B cell (primary cell): ENCODE results near the gene CAMTA1. TPM values are rescaled to one million over a fixed set of nuclear protein-coding genes. Genes with fewer than 3 reads are reported as not detected.

Source experiments
- ATAC-seq: fragments of 200-7000 bp; cut with Tn5 transposase; one replicate; pipeline ENCODE4 v1.10.0; 2021; ENCODE audit warnings: low read depth, mild to moderate bottlenecking, moderate number of reproducible peaks, moderate library complexity
- CTCF ChIA-PET: fragments of 350-600 bp; sonication (Branson Sonifier 250); formaldehyde crosslinking; loops from one replicate; lab custom pipeline; 2021; ENCODE audit warnings: antibody characterized with exemption, inconsistent platforms; lab: Charles Lee
- POLR2A ChIA-PET: fragments of 350-600 bp; sonication (Branson Sonifier 250); formaldehyde crosslinking; loops from one replicate; lab custom pipeline; 2021; ENCODE audit warnings: antibody characterized with exemption; lab: Charles Lee
- DNase-seq: peaks from one replicate; pipeline ENCODE4 v3.0.0; 2013
- H2AFZ ChIP-seq: 2 replicates; pipeline ENCODE4 v1.6.1; 2012; ENCODE audit warnings: mild to moderate bottlenecking, low read depth, low read length; ENCODE audit not compliant: insufficient read depth, poor library complexity, severe bottlenecking
- H3K27ac ChIP-seq, 2 donors: 1 replicate in 1 of 2; 2 replicates in 1 of 2; pipeline ENCODE4 v1.5.1; 2012 to 2013; ENCODE audit warnings: low read length in 2 of 2, mild to moderate bottlenecking in 2 of 2, moderate library complexity in 1 of 2
- H3K27me3 ChIP-seq, 4 experiments: fragments of 200-600 bp in 1 of 4; sonication (generic) in 1 of 4; replicated peaks in 1 of 4; 1 replicate in 2 of 4; 2 replicates in 2 of 4; pipeline versions ENCODE4 v1.6.1 to v1.7.0; 2013 to 2016; ENCODE audit warnings: low read length in 3 of 4, mild to moderate bottlenecking in 2 of 4, mixed read lengths in 1 of 4, moderate library complexity in 1 of 4; ENCODE audit not compliant: insufficient read depth in 4 of 4, control insufficient read depth in 3 of 4; ENCODE audit errors: control extremely low read depth in 1 of 4
- H3K36me3 ChIP-seq, 2 experiments: replicated peaks in 1 of 2; 1 replicate in 1 of 2; 2 replicates in 1 of 2; pipeline versions ENCODE4 v1.6.1 to v1.7.1; 2013; ENCODE audit warnings: low read length in 1 of 2; ENCODE audit not compliant: insufficient read depth in 2 of 2, control insufficient read depth in 1 of 2; ENCODE audit errors: control extremely low read depth in 1 of 2, extremely low read depth in 1 of 2
- H3K4me1 ChIP-seq, 2 donors: fragments of 200-600 bp in 1 of 2; sonication (generic) in 1 of 2; 1 replicate in 1 of 2; 2 replicates in 1 of 2; pipeline versions ENCODE4 v1.5.1 to v1.6.1; 2013 to 2017; ENCODE audit warnings: low read length in 2 of 2; ENCODE audit not compliant: control insufficient read depth in 2 of 2, insufficient read depth in 2 of 2
- H3K4me2 ChIP-seq: replicated peaks from 2 replicates; pipeline ENCODE3; 2012; ENCODE audit warnings: mild to moderate bottlenecking, low read depth, low read length; ENCODE audit not compliant: poor library complexity, severe bottlenecking
- H3K4me3 ChIP-seq, 5 experiments: fragments of 200-600 bp in 1 of 5; sonication (generic) in 1 of 5; 1 replicate in 3 of 5; 2 replicates in 2 of 5; pipeline versions ENCODE4 v1.5.1 to v1.7.0; 2011 to 2016; ENCODE audit warnings: low read length in 4 of 5, mild to moderate bottlenecking in 4 of 5, low read depth in 2 of 5, control low read depth in 1 of 5, moderate library complexity in 1 of 5; ENCODE audit not compliant: insufficient read depth in 1 of 5; ENCODE audit errors: control extremely low read depth in 1 of 5, extremely low read depth in 1 of 5
- H3K79me2 ChIP-seq: fragments of 200-600 bp; sonication (generic); one replicate; pipeline ENCODE4 v1.6.0; 2016; ENCODE audit warnings: low read length; ENCODE audit not compliant: control insufficient read depth, insufficient read depth
- H3K9ac ChIP-seq: fragments of 200-600 bp; sonication (generic); 2 replicates; pipeline ENCODE4 v1.6.1; 2017; ENCODE audit warnings: mild to moderate bottlenecking, low read length, moderate library complexity
- H3K9me3 ChIP-seq, 3 donors: one replicate each; pipeline versions ENCODE4 v1.6.1 to v1.7.1; 2013; ENCODE audit warnings: low read length in 2 of 3; ENCODE audit not compliant: control insufficient read depth in 2 of 3, insufficient read depth in 1 of 3; ENCODE audit errors: control extremely low read depth in 1 of 3
- H4K20me1 ChIP-seq: 2 replicates; pipeline ENCODE4 v1.6.0; 2012; ENCODE audit warnings: mild to moderate bottlenecking, low read length; ENCODE audit not compliant: insufficient read depth, control insufficient read depth, poor library complexity, severe bottlenecking
- H3K27ac Mint-ChIP-seq: one replicate; pipeline ENCODE4 v1.8.0; 2021; ENCODE audit warnings: mixed read lengths
- H3K27me3 Mint-ChIP-seq: one replicate; pipeline ENCODE4 v1.8.0; 2021; ENCODE audit warnings: mixed read lengths
- H3K4me1 Mint-ChIP-seq: one replicate; pipeline ENCODE4 v1.8.0; 2021; ENCODE audit warnings: mixed read lengths
- H3K4me3 Mint-ChIP-seq: one replicate; pipeline ENCODE4 v1.8.0; 2021; ENCODE audit warnings: mixed read lengths
- H3K9me3 Mint-ChIP-seq: one replicate; pipeline ENCODE4 v1.8.0; 2022; ENCODE audit warnings: mixed read lengths; ENCODE audit not compliant: insufficient read depth
- CTCF ChIP-seq: fragments of 200-600 bp; IDR thresholded peaks from one replicate; pipeline ENCODE4 v1.8.0; 2022; ENCODE audit warnings: antibody characterized with exemption, mild to moderate bottlenecking
- EZH2 ChIP-seq: IDR thresholded peaks from 2 replicates; pipeline ENCODE4 v1.6.1; 2012; ENCODE audit warnings: borderline replicate concordance, low read depth, mild to moderate bottlenecking, moderate library complexity, low read length; ENCODE audit not compliant: insufficient read depth, poor library complexity, severe bottlenecking
- WGBS: methylation state at CpG from one replicate; pipeline ENCODE4 v1.1.5; 2013; ENCODE audit warnings: missing lambda C conversion rate; ENCODE audit not compliant: insufficient coverage; 5-methylcytosine and 5-hydroxymethylcytosine counted together
- intact Hi-C: fragments of 100-400 bp; cut with micrococcal nuclease; formaldehyde crosslinking; loops from one replicate; pipeline ENCODE4 v1.10.0; 2022
- polyA plus RNA-seq: library from polyadenylated mRNA; depleted of rRNA; stranded (reverse); fragments of >200 nt; gene quantifications from 2 replicates; pipeline ENCODE4 v1.2.3, GENCODE V29; 2012
- total RNA-seq, 2 donors: library from RNA; stranded (reverse); fragments of 120-200 nt in 1 of 2; gene quantifications; 1 replicate in 1 of 2; 2 replicates in 1 of 2; pipeline versions ENCODE4 v1.2.3 to v1.2.4, GENCODE V29; 2013 to 2022

Gene CAMTA1
- total and polyA plus RNA-seq, 2 donors (not counting 1 experiment from before 2014, with no cell fraction given), result 42.2 to 45.7 TPM

- H3K27me3 Mint-ChIP-seq, result no peaks in the 10 kb centered on the region
- H3K4me3 Mint-ChIP-seq, result no peak overlapping the region
- Histone ChIP-seq H3K9ac (no peak overlapping the region), H3K27me3 (no peaks in the 10 kb centered on the region), H3K9me3 (no peaks in the 10 kb centered on the region), H3K4me1 (peaks cover 12 to 21% of the 10 kb centered on the region in 2 donors), H3K79me2 (peaks cover 97% of the 10 kb centered on the region), H2AFZ (no peak overlapping the region), H3K36me3 (peaks cover 2% of the 10 kb centered on the region in 2 experiments), H3K27ac (no peak overlapping the region), H4K20me1 (peaks cover 79% of the 10 kb centered on the region), H3K4me3 (no peak overlapping the region), H3K4me2 (no peak overlapping the region)
- TF ChIP-seq EZH2 (no peak), CTCF (no peak)
- ChIA-PET POLR2A (interaction anchor here (0.5 kb wide), 1 partner anchor 11 kb away, joined by 5 read pairs; no protein-coding TSS in a partner anchor), CTCF (interaction anchor here (1.7 kb wide), 1 partner anchor 89 kb away, joined by 5 read pairs; no protein-coding TSS in a partner anchor)
- WGBS, result no CpG with 5 or more reads among the region's 2 CpGs
- H3K4me1 Mint-ChIP-seq, result peaks cover 44% of the 10 kb centered on the region
- no peak overlapping the region for H3K27ac Mint-ChIP-seq
- no peak for DNase-seq
- H3K9me3 Mint-ChIP-seq, result no peaks in the 10 kb centered on the region
- no peak for ATAC-seq
- intact Hi-C loops, result no loop called here
These were observed 15.9 kb downstream of the CAMTA1 start for GRCh38 chr1:6801199-6801598.

- 37% methylated on average over 3 of the region's 3 CpGs for whole genome bisulfite sequencing
- intact Hi-C loops, result no loop called here
- H3K4me3 Mint-ChIP-seq, result no peak overlapping the region
- Histone ChIP-seq H3K4me3 (no peak overlapping the region), H3K79me2 (peaks cover 98% of the 10 kb centered on the region), H4K20me1 (peaks cover 82% of the 10 kb centered on the region), H2AFZ (no peak overlapping the region), H3K27ac (no peak overlapping the region), H3K4me2 (no peak overlapping the region), H3K9me3 (no peaks in the 10 kb centered on the region), H3K4me1 (peaks cover 14 to 24% of the 10 kb centered on the region in 2 donors), H3K9ac (no peak overlapping the region), H3K36me3 (peaks cover 2% of the 10 kb centered on the region in 2 experiments), H3K27me3 (no peaks in the 10 kb centered on the region)
- ChIA-PET POLR2A (no interaction called here), CTCF (interaction anchor here (1.7 kb wide), 1 partner anchor 88 kb away, joined by 5 read pairs; no protein-coding TSS in a partner anchor)
- ATAC-seq (no peak), DNase-seq (no peak)
- no peak for TF ChIP-seq CTCF
- TF ChIP-seq EZH2, result no peak
- peaks cover 47% of the 10 kb centered on the region for H3K4me1 Mint-ChIP-seq
- no peak overlapping the region for H3K27ac Mint-ChIP-seq
- no peaks in the 10 kb centered on the region for H3K27me3 Mint-ChIP-seq
- H3K9me3 Mint-ChIP-seq, result no peaks in the 10 kb centered on the region
These were observed 16.7 kb downstream of the CAMTA1 start for GRCh38 chr1:6801966-6802365.
